SU-DHL-6 (cell line): Measurements from ENCODE around the gene TAF11L14.

Source experiments
- H2AFZ ChIP-seq: fragments of 200-600 bp; sonication (generic); 2 replicates; pipeline ENCODE4 v1.6.1; 2014; ENCODE audit warnings: low read depth, mild to moderate bottlenecking, moderate library complexity, mixed read lengths, antibody characterized with exemption, low read length; ENCODE audit not compliant: severe bottlenecking
- H3F3A ChIP-seq: fragments of 200-600 bp; shearing (Covaris generic); 2 replicates; pipeline ENCODE4 v1.6.0; 2016; ENCODE audit warnings: antibody characterized with exemption, mild to moderate bottlenecking; ENCODE audit not compliant: insufficient read depth
- H3K27ac ChIP-seq: fragments of 200-600 bp; sonication (generic); 2 replicates; pipeline ENCODE4 v1.5.1; 2016; ENCODE audit warnings: low read depth, mild to moderate bottlenecking, low read length, moderate library complexity, mixed read lengths
- H3K27me3 ChIP-seq: fragments of 200-600 bp; sonication (generic), shearing (Covaris generic); 2 replicates; pipeline ENCODE4 v1.6.0; 2014; ENCODE audit warnings: mild to moderate bottlenecking, low read length
- H3K36me3 ChIP-seq: fragments of 200-600 bp; sonication (generic); 2 replicates; pipeline ENCODE4 v1.6.1; 2014; ENCODE audit warnings: mild to moderate bottlenecking, low read length, mixed read lengths
- H3K4me2 ChIP-seq: fragments of 300-600, 200-600 bp; shearing (Covaris generic), sonication (generic); 2 replicates; pipeline ENCODE4 v1.6.0; 2014; ENCODE audit warnings: low read length, low read depth, mild to moderate bottlenecking; ENCODE audit not compliant: poor library complexity, severe bottlenecking
- H3K4me3 ChIP-seq: fragments of 200-600 bp; sonication (generic); 2 replicates; pipeline ENCODE4 v1.5.1; 2014; ENCODE audit warnings: antibody characterized with exemption, low read length, mild to moderate bottlenecking, mixed read lengths; ENCODE audit not compliant: insufficient read depth, poor library complexity, severe bottlenecking
- H3K79me2 ChIP-seq: fragments of 200-600 bp; sonication (generic); 2 replicates; pipeline ENCODE4 v1.6.1; 2014; ENCODE audit warnings: mild to moderate bottlenecking, low read length, moderate library complexity; ENCODE audit not compliant: insufficient read depth
- H3K9ac ChIP-seq: fragments of 200-600 bp; sonication (generic); 2 replicates; pipeline ENCODE4 v1.7.0; 2014; ENCODE audit warnings: mild to moderate bottlenecking, low read length
- H3K9me2 ChIP-seq: fragments of 200-600 bp; sonication (generic); replicated peaks from 2 replicates; pipeline ENCODE4 v1.6.1; 2014; ENCODE audit warnings: low read length; ENCODE audit not compliant: insufficient read depth
- H3K9me3 ChIP-seq: fragments of 200-600 bp; sonication (generic); 2 replicates; pipeline ENCODE4 v1.6.1; 2014; ENCODE audit warnings: low read length, mixed read lengths; ENCODE audit not compliant: insufficient read depth
- H4K20me1 ChIP-seq: fragments of 200-600 bp; sonication (generic); 2 replicates; pipeline ENCODE4 v1.6.1; 2014; ENCODE audit warnings: low read depth, mild to moderate bottlenecking, antibody characterized with exemption, low read length, moderate library complexity, mixed read lengths
- EZH2phosphoT487 ChIP-seq: fragments of 200-600 bp; sonication (generic), shearing (Covaris generic); conservative IDR thresholded peaks from 2 replicates; pipeline ENCODE4 v1.6.1; 2018; ENCODE audit warnings: mild to moderate bottlenecking, antibody characterized with exemption, low read length, moderate library complexity, mixed read lengths
- TF ChIP-seq, protein P1 (sequence below): fragments of 200-600 bp; sonication (generic); IDR thresholded peaks from one replicate; pipeline ENCODE4 v1.5.1; 2017; ENCODE audit warnings: antibody characterized with exemption, mild to moderate bottlenecking, low read length, moderate library complexity; ENCODE audit not compliant: insufficient read depth, poor library complexity, severe bottlenecking

The TAF11L14 gene

DNA sequence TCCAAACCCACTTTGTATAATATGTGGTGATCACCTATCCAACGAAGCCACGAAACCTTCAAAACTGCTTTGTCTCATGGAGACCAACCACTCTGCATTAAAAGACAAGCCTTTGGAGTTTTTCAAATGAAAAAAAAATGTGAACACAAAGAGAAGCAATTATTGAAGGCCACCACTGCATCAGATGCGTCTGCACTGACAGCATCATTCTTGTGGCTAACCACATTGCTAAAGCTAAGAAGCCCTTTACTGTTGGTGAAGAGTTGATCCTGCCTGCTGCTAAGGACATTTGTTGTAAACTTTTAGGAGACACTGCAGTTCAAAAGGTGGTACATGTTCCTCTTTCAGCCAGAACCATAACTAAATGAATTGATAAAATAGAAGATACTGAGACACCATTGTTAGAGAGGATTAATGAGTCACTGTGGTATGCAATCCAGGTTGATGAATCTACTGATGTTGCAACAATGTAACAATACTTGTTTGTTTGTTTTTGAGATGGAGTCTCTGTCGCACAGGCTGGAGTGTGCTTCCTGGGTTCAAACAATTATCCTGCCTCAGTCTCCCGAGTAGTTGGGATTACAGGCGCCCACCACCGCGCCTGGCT is 45.4 kb downstream of the TAF11L14 start:
- Histone ChIP-seq H3K9me3 (no peaks in the 10 kb centered on the region), H3K4me2 (no peak overlapping the region), H3K27me3 (no peaks in the 10 kb centered on the region), H3K9ac (no peak overlapping the region), H3K27ac (no peak overlapping the region), H3K36me3 (no peaks in the 10 kb centered on the region), H4K20me1 (no peaks in the 10 kb centered on the region), H3K79me2 (no peaks in the 10 kb centered on the region), H2AFZ (no peak overlapping the region), H3K4me3 (no peak overlapping the region), H3K9me2 (no peaks in the 10 kb centered on the region), H3F3A (no peaks in the 10 kb centered on the region)
- no peak for TF ChIP-seq EZH2phosphoT487
- TF ChIP-seq, protein P1, sequence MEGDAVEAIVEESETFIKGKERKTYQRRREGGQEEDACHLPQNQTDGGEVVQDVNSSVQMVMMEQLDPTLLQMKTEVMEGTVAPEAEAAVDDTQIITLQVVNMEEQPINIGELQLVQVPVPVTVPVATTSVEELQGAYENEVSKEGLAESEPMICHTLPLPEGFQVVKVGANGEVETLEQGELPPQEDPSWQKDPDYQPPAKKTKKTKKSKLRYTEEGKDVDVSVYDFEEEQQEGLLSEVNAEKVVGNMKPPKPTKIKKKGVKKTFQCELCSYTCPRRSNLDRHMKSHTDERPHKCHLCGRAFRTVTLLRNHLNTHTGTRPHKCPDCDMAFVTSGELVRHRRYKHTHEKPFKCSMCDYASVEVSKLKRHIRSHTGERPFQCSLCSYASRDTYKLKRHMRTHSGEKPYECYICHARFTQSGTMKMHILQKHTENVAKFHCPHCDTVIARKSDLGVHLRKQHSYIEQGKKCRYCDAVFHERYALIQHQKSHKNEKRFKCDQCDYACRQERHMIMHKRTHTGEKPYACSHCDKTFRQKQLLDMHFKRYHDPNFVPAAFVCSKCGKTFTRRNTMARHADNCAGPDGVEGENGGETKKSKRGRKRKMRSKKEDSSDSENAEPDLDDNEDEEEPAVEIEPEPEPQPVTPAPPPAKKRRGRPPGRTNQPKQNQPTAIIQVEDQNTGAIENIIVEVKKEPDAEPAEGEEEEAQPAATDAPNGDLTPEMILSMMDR: no peak

DNA sequence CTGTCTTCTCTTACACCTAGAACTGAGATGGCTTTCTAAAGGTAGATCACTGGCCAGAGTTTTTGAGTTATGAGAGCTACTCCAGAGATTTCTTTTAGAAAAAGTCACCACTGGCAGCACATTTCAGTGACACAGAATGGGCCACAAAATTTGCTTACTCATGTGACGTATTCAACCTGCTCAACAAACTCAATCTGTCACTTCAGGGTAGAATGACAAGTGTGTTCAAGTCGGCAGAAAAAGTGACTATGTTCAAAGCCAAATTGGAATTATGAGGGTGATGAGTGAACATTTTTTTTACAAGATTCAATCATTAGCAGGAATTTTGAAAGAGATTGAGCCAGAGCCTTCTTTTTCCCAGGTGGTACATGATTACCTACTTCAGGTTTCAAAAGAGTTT is 46.5 kb downstream of the TAF11L14 start:
- no peak for TF ChIP-seq EZH2phosphoT487
- TF ChIP-seq, protein P1: no peak
- Histone ChIP-seq H3K4me2 (no peak overlapping the region), H3K9ac (no peak overlapping the region), H2AFZ (no peak overlapping the region), H4K20me1 (no peaks in the 10 kb centered on the region), H3K4me3 (no peak overlapping the region), H3K27ac (no peak overlapping the region), H3K9me2 (no peaks in the 10 kb centered on the region), H3F3A (no peaks in the 10 kb centered on the region), H3K36me3 (no peaks in the 10 kb centered on the region), H3K9me3 (no peaks in the 10 kb centered on the region), H3K79me2 (no peaks in the 10 kb centered on the region), H3K27me3 (no peaks in the 10 kb centered on the region)
